GM12878 (cell line): ENCODE measurements around the gene RAD18. TPM values are rescaled to one million over a fixed set of nuclear protein-coding genes. Genes with fewer than 3 reads are reported as not detected.

Source experiments
- ATAC-seq: fragments of 200-7000 bp; cut with Tn5 transposase; 3 replicates; pipeline ENCODE4 v1.9.1; 2020; ENCODE audit warnings: mild to moderate bottlenecking, moderate library complexity
- BruUV-seq: library from RNA; stranded (reverse); fragments of 400-500 nt; replicated peaks from 2 replicates; lab custom pipeline; 2021; lab: Mats Ljungman, UMichigan
- CTCF ChIA-PET: fragments of 300-600 bp; sonication (Branson Sonifier 250); formaldehyde crosslinking; extraction: SDS; loops from one replicate; lab custom pipeline; 2021; ENCODE audit warnings: inconsistent platforms; lab: Yijun Ruan, JAX
- POLR2A ChIA-PET: fragments of 350-600 bp; formaldehyde crosslinking; extraction: SDS; loops from one replicate; lab custom pipeline; 2021; ENCODE audit warnings: inconsistent platforms; lab: Charles Lee
- RAD21 ChIA-PET: fragments of 300-600 bp; sonication (Branson Sonifier 250); formaldehyde crosslinking; loops from one replicate; lab custom pipeline; 2023; ENCODE audit warnings: antibody characterized with exemption; ENCODE audit not compliant: unreplicated experiment; lab: Charles Lee
- SMC1A ChIA-PET: fragments of 300-600 bp; sonication (Branson Sonifier 250); formaldehyde crosslinking; loops from one replicate; lab custom pipeline; 2023; ENCODE audit not compliant: unreplicated experiment, uncharacterized antibody; lab: Charles Lee
- DNase-seq: peaks from one replicate; pipeline ENCODE4 v3.0.0-alpha.2; 2011; ENCODE audit warnings: low read depth, low spot score
- FAIRE-seq: peaks from 3 replicates; lab custom pipeline; 2011; peaks lifted over from hg19 to GRCh38; lab: Jason Lieb, UNC
- H2AFZ ChIP-seq: 2 replicates; pipeline ENCODE4 v1.6.0; 2011; ENCODE audit warnings: low read depth, low read length, control low read depth; ENCODE audit not compliant: control insufficient read depth
- H3K27ac ChIP-seq: 2 replicates; pipeline ENCODE4 v1.5.1; 2011; ENCODE audit warnings: control low read depth; ENCODE audit not compliant: control insufficient read depth, insufficient read depth
- H3K27me3 ChIP-seq, 2 experiments: replicated peaks in 1 of 2; 2 replicates each; pipeline versions ENCODE4 v1.6.0 to v1.6.1; 2011; ENCODE audit warnings: low read length in 1 of 2; ENCODE audit not compliant: control insufficient read depth in 2 of 2, insufficient read depth in 2 of 2
- H3K36me3 ChIP-seq, 2 experiments: 2 replicates each; pipeline ENCODE4 v1.5.1; 2011; ENCODE audit warnings: low read length in 1 of 2; ENCODE audit not compliant: control insufficient read depth in 2 of 2, insufficient read depth in 2 of 2
- H3K4me1 ChIP-seq: 2 replicates; pipeline ENCODE4 v1.6.1; 2011; ENCODE audit warnings: mild to moderate bottlenecking, low read length, moderate library complexity, mixed read lengths; ENCODE audit not compliant: control insufficient read depth, insufficient read depth
- H3K4me2 ChIP-seq: 2 replicates; pipeline ENCODE4 v1.6.0; 2011; ENCODE audit warnings: control low read depth; ENCODE audit not compliant: control insufficient read depth, insufficient read depth
- H3K4me3 ChIP-seq: fragments of 200-600 bp; sonication (generic); 2 replicates; pipeline ENCODE4 v1.5.1; 2016
- H3K79me2 ChIP-seq: 2 replicates; pipeline ENCODE4 v1.6.0; 2011; ENCODE audit warnings: low read length; ENCODE audit not compliant: control insufficient read depth, insufficient read depth
- H3K9ac ChIP-seq: 2 replicates; pipeline ENCODE4 v1.8.0; 2011; ENCODE audit warnings: low read length, control low read depth, mixed read lengths; ENCODE audit not compliant: control insufficient read depth, insufficient read depth
- H3K9me3 ChIP-seq: replicated peaks from 3 replicates; pipeline ENCODE4 v1.5.1; 2011; ENCODE audit warnings: mild to moderate bottlenecking, low read length; ENCODE audit not compliant: control insufficient read depth, insufficient read depth
- H4K20me1 ChIP-seq: 2 replicates; pipeline ENCODE4 v1.6.0; 2011; ENCODE audit not compliant: control insufficient read depth, insufficient read depth
- ASH2L ChIP-seq: fragments of 300-600, 200-600 bp; sonication (generic); IDR thresholded peaks from 2 replicates; pipeline ENCODE4 v1.6.1; 2017; ENCODE audit warnings: low read depth, mild to moderate bottlenecking, borderline replicate concordance
- CHD1 ChIP-seq: IDR thresholded peaks from 2 replicates; pipeline ENCODE4 v1.6.1; 2012; ENCODE audit warnings: low read depth, low read length, improper control_type of control experiment
- KDM1A ChIP-seq: fragments of 200-600 bp; sonication (generic); IDR thresholded peaks from 2 replicates; pipeline ENCODE4 v1.6.1; 2016; ENCODE audit warnings: borderline replicate concordance
- MXI1 ChIP-seq: fragments of 150-350 bp; IDR thresholded peaks from 2 replicates; pipeline ENCODE4 v1.6.1; 2011; ENCODE audit warnings: low read depth, mild to moderate bottlenecking, inconsistent platforms, low read length, improper control_type of control experiment
- NBN ChIP-seq: fragments of 450-650 bp; IDR thresholded peaks from 2 replicates; pipeline ENCODE4 v1.6.1; 2016
- PKNOX1 ChIP-seq: fragments of 450-650 bp; IDR thresholded peaks from 2 replicates; pipeline ENCODE4 v1.6.1; 2016; ENCODE audit warnings: mild to moderate bottlenecking
- PML ChIP-seq: IDR thresholded peaks from 2 replicates; pipeline ENCODE4 v1.6.1; 2012; ENCODE audit warnings: low read length, inconsistent platforms
- SUZ12 ChIP-seq: fragments of 200-600 bp; sonication (generic); IDR thresholded peaks from one replicate; pipeline ENCODE4 v1.6.1; 2018; ENCODE audit warnings: antibody characterized with exemption, mild to moderate bottlenecking; ENCODE audit not compliant: unreplicated experiment
- TAF1 ChIP-seq: IDR thresholded peaks from 2 replicates; pipeline ENCODE4 v1.6.1; 2011; ENCODE audit warnings: mild to moderate bottlenecking, low read depth, low read length, borderline replicate concordance
- ZNF592 ChIP-seq: fragments of 450-650 bp; IDR thresholded peaks from 2 replicates; pipeline ENCODE4 v1.6.1; 2017; ENCODE audit warnings: mild to moderate bottlenecking, moderate library complexity
- ZSCAN29 ChIP-seq: fragments of 450-650 bp; IDR thresholded peaks from 2 replicates; pipeline ENCODE4 v1.6.1; 2017; ENCODE audit warnings: mild to moderate bottlenecking, moderate library complexity
- WGBS: methylation state at CpG from one replicate; pipeline ENCODE4 v1.1.6; 2016; ENCODE audit warnings: low lambda C conversion rate; ENCODE audit not compliant: insufficient replicate concordance, insufficient coverage; ENCODE audit errors: missing lambda C conversion rate; 5-methylcytosine and 5-hydroxymethylcytosine counted together
- in situ Hi-C: fragments of 300-500 bp; cut with MboI; formaldehyde crosslinking; loops from 9 replicates; pipeline ENCODE4 v1.14.3; 2018; ENCODE audit warnings: mixed read lengths
- intact Hi-C: fragments of 100-400 bp; cut with micrococcal nuclease; formaldehyde crosslinking; loops from one replicate; pipeline ENCODE4 v1.14.2; 2022; ENCODE audit not compliant: unreplicated experiment
- polyA plus RNA-seq, 11 experiments: library from polyadenylated mRNA; depleted of rRNA in 4 of 11; unstranded in 6 of 11; stranded (reverse) in 5 of 11; fragments of >200 nt; fragmentation: Nextera tagmentation in 4 of 11; fragmentation: Illumina TruSeq in 1 of 11; extraction: Ambion mirVana in 4 of 11; extraction: Trizol in 1 of 11; gene quantifications; 1 replicate in 1 of 11; 2 replicates in 10 of 11; pipeline versions ENCODE4 v1.2.1 to v1.2.3, GENCODE V29; 2011 to 2016; ENCODE audit warnings: inconsistent platforms in 2 of 11, missing spikeins in 2 of 11, low read depth in 1 of 11
- total RNA-seq, 4 experiments: library from RNA; depleted of rRNA in 3 of 4; stranded (reverse); fragments of >200 nt in 3 of 4; fragmentation: Illumina TruSeq in 1 of 4; extraction: Trizol in 1 of 4; gene quantifications; 2 replicates each; pipeline versions ENCODE4 v1.2.1 to v1.2.3, GENCODE V29; 2013 to 2021

Gene RAD18
- total and polyA plus RNA-seq, 10 of the 15 experiments (the other 5 are each of a cell fraction or from before 2014, with no cell fraction given) = 8.7 to 38.6 (median 19.2) TPM

- H3K4me1 ChIP-seq = no peaks in the 10 kb centered on the region
- TF ChIP-seq KDM1A (no peak), ZSCAN29 (no peak), PML (no peak), ASH2L (no peak), MXI1 (no peak)
- CTCF ChIA-PET = interaction anchor here (1.5 to 2.9 kb wide), 2 partner anchors 22 to 309 kb away, joined by 3 to 9 read pairs; no protein-coding TSS in a partner anchor
- FAIRE-seq (no peak), DNase-seq (no peak), ATAC-seq (no peak)
- H3K9ac ChIP-seq = no peak overlapping the region
- H3K4me3 ChIP-seq = no peak overlapping the region
- no TSS peak for BruUV-seq
- 68% methylated on average over 15 of the region's 15 CpGs for WGBS
- H4K20me1 ChIP-seq = no peaks in the 10 kb centered on the region
- H2AFZ ChIP-seq = no peak overlapping the region
- intact Hi-C loops (no loop called here), in situ Hi-C loops (no loop called here)
- no peaks in the 10 kb centered on the region; a peak in 1 of 4 replicates for H3K27me3 ChIP-seq
- no peak overlapping the region for H3K4me2 ChIP-seq
- H3K27ac ChIP-seq = no peak overlapping the region
- SMC1A ChIA-PET = interaction anchor here (1.3 kb wide), 1 partner anchor 22 kb away, joined by 3 read pairs; no protein-coding TSS in a partner anchor
- POLR2A ChIA-PET = no interaction called here
- no peaks in the 10 kb centered on the region for H3K79me2 ChIP-seq
- H3K36me3 ChIP-seq = no peaks in the 10 kb centered on the region
- RAD21 ChIA-PET = no interaction called here
- no peaks in the 10 kb centered on the region for H3K9me3 ChIP-seq
Observed at GRCh38 chr3:8994226-8994625, 31.0 kb upstream of the RAD18 start.

GRCh38 chr3:8993331-8993730 is 30.1 kb upstream of the RAD18 start:
- TF ChIP-seq ASH2L = no peak
- no peak for TF ChIP-seq SUZ12
- no peak for TF ChIP-seq TAF1
- no peak for TF ChIP-seq NBN
- TF ChIP-seq PKNOX1 = no peak
- TF ChIP-seq ZNF592 = no peak
- TF ChIP-seq CHD1 = no peak
- ATAC-seq = no peak
- Histone ChIP-seq H3K4me2 (no peak overlapping the region), H3K27ac (no peak overlapping the region), H3K79me2 (no peaks in the 10 kb centered on the region), H3K4me3 (no peak overlapping the region), H3K9me3 (no peaks in the 10 kb centered on the region), H3K36me3 (no peaks in the 10 kb centered on the region), H3K27me3 (no peaks in the 10 kb centered on the region; a peak in 1 of 4 replicates), H3K4me1 (no peaks in the 10 kb centered on the region), H4K20me1 (no peaks in the 10 kb centered on the region), H3K9ac (no peak overlapping the region), H2AFZ (no peak overlapping the region)
- RAD21 ChIA-PET = no interaction called here
- WGBS = 60% methylated on average over 5 of the region's 5 CpGs
- CTCF ChIA-PET = interaction anchor here (1.5 to 2.9 kb wide), 2 partner anchors 21 to 310 kb away, joined by 3 to 9 read pairs; no protein-coding TSS in a partner anchor
- no TSS peak for BruUV-seq
- intact Hi-C loops (no loop called here), in situ Hi-C loops (no loop called here)
- POLR2A ChIA-PET = no interaction called here
- SMC1A ChIA-PET = no interaction called here
- no peak for DNase-seq
- no peak for FAIRE-seq
